Osteocyte (in vitro differentiated cells): ENCODE results near the gene OASL. TPM values are rescaled to one million over a fixed set of nuclear protein-coding genes. Genes with fewer than 3 reads are reported as not detected.

Experiments used
- DNase-seq: peaks from one replicate; pipeline ENCODE4 v3.0.0; 2021; ENCODE audit warnings: mixed read lengths; ENCODE audit not compliant: unreplicated experiment; ENCODE audit errors: extremely low spot score
- H3K27ac Mint-ChIP-seq: one replicate; pipeline ENCODE4 v1.8.0; 2021; ENCODE audit warnings: mild to moderate bottlenecking, mixed read lengths; ENCODE audit not compliant: unreplicated experiment
- H3K27me3 Mint-ChIP-seq: one replicate; pipeline ENCODE4 v1.8.0; 2021; ENCODE audit warnings: mixed read lengths; ENCODE audit not compliant: unreplicated experiment
- H3K36me3 Mint-ChIP-seq: one replicate; pipeline ENCODE4 v1.8.0; 2021; ENCODE audit warnings: mixed read lengths; ENCODE audit not compliant: unreplicated experiment
- H3K4me1 Mint-ChIP-seq: one replicate; pipeline ENCODE4 v1.8.0; 2021; ENCODE audit warnings: mixed read lengths; ENCODE audit not compliant: unreplicated experiment
- H3K4me3 Mint-ChIP-seq: one replicate; pipeline ENCODE4 v1.8.0; 2021; ENCODE audit warnings: mild to moderate bottlenecking, moderate library complexity, mixed read lengths; ENCODE audit not compliant: unreplicated experiment
- H3K9me3 Mint-ChIP-seq: one replicate; pipeline ENCODE4 v1.8.0; 2021; ENCODE audit warnings: mixed read lengths; ENCODE audit not compliant: unreplicated experiment
- CTCF ChIP-seq: fragments of 200-600 bp; sonication (generic); IDR thresholded peaks from 2 replicates; pipeline ENCODE4 v1.5.0; 2021; ENCODE audit warnings: antibody characterized with exemption, mild to moderate bottlenecking, moderate library complexity
- total RNA-seq: library from RNA; stranded (reverse); gene quantifications from 2 replicates; pipeline ENCODE4 v1.2.1, GENCODE V29; 2021

OASL gene
- total RNA-seq, 1 donor from 2014 or later = 0.24 TPM

- Mint-ChIP-seq H3K9me3 (no peaks in the 10 kb centered on the region), H3K4me1 (no peaks in the 10 kb centered on the region), H3K36me3 (no peaks in the 10 kb centered on the region), H3K27ac (no peak overlapping the region), H3K27me3 (peaks cover 33% of the 10 kb centered on the region), H3K4me3 (no peak overlapping the region)
- DNase-seq = no peak
- no peak for TF ChIP-seq CTCF
Observed at GRCh38 chr12:120993496-120993895, 45.5 kb downstream of the OASL start.

DNA sequence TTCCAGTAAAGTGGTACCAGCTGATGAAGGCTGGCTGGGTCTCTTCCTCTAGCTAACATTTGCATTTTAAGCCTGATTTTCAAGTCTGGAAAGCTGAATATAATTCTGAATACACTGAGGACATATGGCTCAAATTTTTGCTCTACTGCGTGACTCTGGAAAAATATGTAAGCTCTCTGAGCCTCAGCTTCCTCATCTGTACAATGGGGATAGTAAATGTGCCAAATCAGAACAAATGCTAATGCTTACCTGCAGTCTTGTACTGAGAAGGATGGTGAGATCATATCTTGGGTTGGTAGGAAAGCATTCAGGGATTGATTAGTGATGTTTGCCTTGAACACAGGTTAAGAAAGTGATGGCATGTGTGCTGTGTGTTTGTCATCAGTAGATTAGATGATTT is 46.1 kb downstream of the OASL start:
- DNase-seq = no peak
- Mint-ChIP-seq H3K4me1 (no peaks in the 10 kb centered on the region), H3K9me3 (no peaks in the 10 kb centered on the region), H3K4me3 (no peak overlapping the region), H3K36me3 (no peaks in the 10 kb centered on the region), H3K27ac (no peak overlapping the region), H3K27me3 (peaks cover 33% of the 10 kb centered on the region)
- TF ChIP-seq CTCF = no peak

DNA sequence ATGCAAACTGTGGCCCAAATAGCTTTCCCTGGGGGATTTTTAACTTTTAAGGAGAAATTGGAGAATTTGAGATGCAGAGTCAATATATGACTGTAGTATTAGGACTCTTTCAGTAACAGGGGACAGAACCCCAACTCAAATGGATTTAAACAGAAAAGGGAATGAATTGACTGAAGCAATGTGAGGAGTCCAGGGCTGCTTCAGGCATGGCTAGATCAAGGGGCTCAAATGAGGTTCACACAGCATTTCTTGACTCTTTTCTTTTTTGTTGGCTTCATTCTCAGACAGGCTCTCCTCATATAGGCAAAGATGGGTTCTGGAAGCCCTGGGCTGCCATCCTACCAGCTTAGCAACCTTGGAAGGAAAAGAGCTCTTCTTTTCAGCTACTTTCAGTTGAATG is 47.1 kb downstream of the OASL start:
- no peaks in the 10 kb centered on the region for H3K4me1 Mint-ChIP-seq

GRCh38 chr12:120990487-120991055 is 48.5 kb downstream of the OASL start:
- no peaks in the 10 kb centered on the region for H3K4me1 Mint-ChIP-seq
- peaks cover 34% of the 10 kb centered on the region for H3K27me3 Mint-ChIP-seq
- no peaks in the 10 kb centered on the region for H3K9me3 Mint-ChIP-seq
- H3K27ac Mint-ChIP-seq = no peak overlapping the region
- no peak for TF ChIP-seq CTCF
- H3K4me3 Mint-ChIP-seq = no peak overlapping the region
- H3K36me3 Mint-ChIP-seq = no peaks in the 10 kb centered on the region
- no peak for DNase-seq

More for the DNA sequence above, 47.1 kb downstream of the OASL start:
- Mint-ChIP-seq H3K9me3 (no peaks in the 10 kb centered on the region), H3K27me3 (peaks cover 33% of the 10 kb centered on the region), H3K36me3 (no peaks in the 10 kb centered on the region), H3K4me3 (no peak overlapping the region), H3K27ac (no peak overlapping the region)
- no peak for DNase-seq
- no peak for TF ChIP-seq CTCF

- peaks cover 28% of the 10 kb centered on the region for H3K27me3 Mint-ChIP-seq
- no peak for DNase-seq
- no peak overlapping the region for H3K27ac Mint-ChIP-seq
- H3K36me3 Mint-ChIP-seq = no peaks in the 10 kb centered on the region
- no peaks in the 10 kb centered on the region for H3K9me3 Mint-ChIP-seq
- TF ChIP-seq CTCF = no peak
- no peaks in the 10 kb centered on the region for H3K4me1 Mint-ChIP-seq
- H3K4me3 Mint-ChIP-seq = no peak overlapping the region
Observed at GRCh38 chr12:120989687-120990086, 49.4 kb downstream of the OASL start.
